Liver (tissue), 3 donors: ENCODE data around the gene LAMA5.

Experiments used
- CTCF ChIP-seq: fragments of 150-350 bp; IDR thresholded peaks from 2 replicates; pipeline ENCODE4 v1.5.1; 2017; ENCODE audit warnings: improper control_type of control experiment, low read depth, low read length; ENCODE audit not compliant: missing input control
- EGR1 ChIP-seq, 2 donors: IDR thresholded peaks; 2 replicates each; pipeline ENCODE4 v1.6.1; 2016 to 2018; ENCODE audit warnings: antibody characterized with exemption in 2 of 2, low read depth in 2 of 2
- GABPA ChIP-seq, 2 donors: IDR thresholded peaks in 1 of 2; conservative IDR thresholded peaks in 1 of 2; 2 replicates each; pipeline ENCODE4 v1.6.1; 2016; ENCODE audit warnings: antibody characterized with exemption in 2 of 2, mild to moderate bottlenecking in 1 of 2, moderate library complexity in 1 of 2
- SP1 ChIP-seq: IDR thresholded peaks from 2 replicates; pipeline ENCODE4 v1.6.1; 2018; ENCODE audit warnings: antibody characterized with exemption, mild to moderate bottlenecking
- TAF1 ChIP-seq: conservative IDR thresholded peaks from 2 replicates; pipeline ENCODE4 v1.6.1; 2016; ENCODE audit warnings: antibody characterized with exemption, mild to moderate bottlenecking
- YY1 ChIP-seq: IDR thresholded peaks from 2 replicates; pipeline ENCODE4 v1.6.1; 2016; ENCODE audit warnings: antibody characterized with exemption, mild to moderate bottlenecking
- TF ChIP-seq, protein P1 (sequence below): IDR thresholded peaks from 2 replicates; pipeline ENCODE4 v1.6.1; 2016; ENCODE audit warnings: antibody characterized with exemption, mild to moderate bottlenecking
- donor health status: healthy.
- donor health status: healthy.

DNA sequence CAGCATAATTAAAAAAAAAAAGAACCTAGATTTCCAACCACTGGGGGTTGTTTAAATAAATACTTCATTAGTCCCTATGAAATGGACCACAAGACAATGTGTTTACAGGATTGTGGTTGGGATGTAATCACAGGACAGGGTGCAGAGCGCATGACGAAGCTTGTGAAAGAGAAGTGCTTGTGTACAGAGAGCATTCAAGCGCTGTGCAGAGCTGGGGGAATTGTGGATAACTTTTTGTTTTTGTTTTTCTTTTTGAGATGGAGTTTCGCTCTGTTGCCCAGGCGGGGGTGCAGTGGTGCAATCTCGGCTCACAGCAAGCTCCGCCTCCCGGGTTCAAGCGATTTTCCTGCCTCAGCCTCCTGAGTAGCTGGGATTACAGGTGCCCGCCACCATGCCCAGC lies 22.3 kb downstream of the LAMA5 start:
- no peak for TF ChIP-seq CTCF
- TF ChIP-seq TAF1, result no peak
- no peak for TF ChIP-seq GABPA (IDR thresholded peaks at IDR 0.05 in 1 of 2, conservative IDR thresholded peaks at IDR 0.05 in 1 of 2)
- TF ChIP-seq, protein P1, sequence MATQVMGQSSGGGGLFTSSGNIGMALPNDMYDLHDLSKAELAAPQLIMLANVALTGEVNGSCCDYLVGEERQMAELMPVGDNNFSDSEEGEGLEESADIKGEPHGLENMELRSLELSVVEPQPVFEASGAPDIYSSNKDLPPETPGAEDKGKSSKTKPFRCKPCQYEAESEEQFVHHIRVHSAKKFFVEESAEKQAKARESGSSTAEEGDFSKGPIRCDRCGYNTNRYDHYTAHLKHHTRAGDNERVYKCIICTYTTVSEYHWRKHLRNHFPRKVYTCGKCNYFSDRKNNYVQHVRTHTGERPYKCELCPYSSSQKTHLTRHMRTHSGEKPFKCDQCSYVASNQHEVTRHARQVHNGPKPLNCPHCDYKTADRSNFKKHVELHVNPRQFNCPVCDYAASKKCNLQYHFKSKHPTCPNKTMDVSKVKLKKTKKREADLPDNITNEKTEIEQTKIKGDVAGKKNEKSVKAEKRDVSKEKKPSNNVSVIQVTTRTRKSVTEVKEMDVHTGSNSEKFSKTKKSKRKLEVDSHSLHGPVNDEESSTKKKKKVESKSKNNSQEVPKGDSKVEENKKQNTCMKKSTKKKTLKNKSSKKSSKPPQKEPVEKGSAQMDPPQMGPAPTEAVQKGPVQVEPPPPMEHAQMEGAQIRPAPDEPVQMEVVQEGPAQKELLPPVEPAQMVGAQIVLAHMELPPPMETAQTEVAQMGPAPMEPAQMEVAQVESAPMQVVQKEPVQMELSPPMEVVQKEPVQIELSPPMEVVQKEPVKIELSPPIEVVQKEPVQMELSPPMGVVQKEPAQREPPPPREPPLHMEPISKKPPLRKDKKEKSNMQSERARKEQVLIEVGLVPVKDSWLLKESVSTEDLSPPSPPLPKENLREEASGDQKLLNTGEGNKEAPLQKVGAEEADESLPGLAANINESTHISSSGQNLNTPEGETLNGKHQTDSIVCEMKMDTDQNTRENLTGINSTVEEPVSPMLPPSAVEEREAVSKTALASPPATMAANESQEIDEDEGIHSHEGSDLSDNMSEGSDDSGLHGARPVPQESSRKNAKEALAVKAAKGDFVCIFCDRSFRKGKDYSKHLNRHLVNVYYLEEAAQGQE, result no peak
- TF ChIP-seq YY1, result no peak
- no peak for TF ChIP-seq EGR1 (IDR thresholded peaks at IDR 0.05; ENCODE audit: low read depth in 2 of 2)
- no peak for TF ChIP-seq SP1
